Parathyroid adenoma (tissue), 2 donors: ENCODE measurements around the gene COL6A3.

Experiments
- H2AFZ ChIP-seq: fragments of 300-600 bp; sonication (generic); one replicate; pipeline ENCODE4 v1.7.0; 2017; ENCODE audit warnings: antibody characterized with exemption, mild to moderate bottlenecking
- H3K27ac ChIP-seq: fragments of 300-600 bp; sonication (generic); one replicate; pipeline ENCODE4 v1.7.0; 2017
- H3K27me3 ChIP-seq: fragments of 300-600 bp; sonication (generic); one replicate; pipeline ENCODE4 v1.7.0; 2017; ENCODE audit warnings: low read length; ENCODE audit not compliant: control insufficient read depth, insufficient read depth
- H3K36me3 ChIP-seq: fragments of 300-600 bp; sonication (generic); one replicate; pipeline ENCODE4 v1.7.0; 2017; ENCODE audit warnings: low read length; ENCODE audit not compliant: control insufficient read depth, insufficient read depth
- H3K4me1 ChIP-seq: fragments of 300-600 bp; sonication (generic); one replicate; pipeline ENCODE4 v1.7.0; 2017; ENCODE audit warnings: control low read depth
- H3K4me2 ChIP-seq: fragments of 300-600 bp; sonication (generic); one replicate; pipeline ENCODE4 v1.7.0; 2017; ENCODE audit warnings: low read length
- H3K4me3 ChIP-seq: fragments of 300-600 bp; sonication (generic); one replicate; pipeline ENCODE4 v1.7.0; 2017; ENCODE audit warnings: low read depth, low read length
- H3K79me2 ChIP-seq: fragments of 300-600 bp; sonication (generic); one replicate; pipeline ENCODE4 v1.7.0; 2017; ENCODE audit warnings: control low read depth
- H3K9ac ChIP-seq: fragments of 300-600 bp; sonication (generic); one replicate; pipeline ENCODE4 v1.7.0; 2017; ENCODE audit warnings: mild to moderate bottlenecking
- H3K9me3 ChIP-seq: fragments of 300-600 bp; sonication (generic); one replicate; pipeline ENCODE4 v1.7.0; 2017; ENCODE audit warnings: low read length; ENCODE audit not compliant: control insufficient read depth
- CTCF ChIP-seq: fragments of 300-600 bp; sonication (generic); IDR thresholded peaks from one replicate; pipeline ENCODE4 v1.7.0; 2017; ENCODE audit warnings: antibody characterized with exemption, mild to moderate bottlenecking
- donor health status: primary hyperparathyroidism.

COL6A3 gene

DNA sequence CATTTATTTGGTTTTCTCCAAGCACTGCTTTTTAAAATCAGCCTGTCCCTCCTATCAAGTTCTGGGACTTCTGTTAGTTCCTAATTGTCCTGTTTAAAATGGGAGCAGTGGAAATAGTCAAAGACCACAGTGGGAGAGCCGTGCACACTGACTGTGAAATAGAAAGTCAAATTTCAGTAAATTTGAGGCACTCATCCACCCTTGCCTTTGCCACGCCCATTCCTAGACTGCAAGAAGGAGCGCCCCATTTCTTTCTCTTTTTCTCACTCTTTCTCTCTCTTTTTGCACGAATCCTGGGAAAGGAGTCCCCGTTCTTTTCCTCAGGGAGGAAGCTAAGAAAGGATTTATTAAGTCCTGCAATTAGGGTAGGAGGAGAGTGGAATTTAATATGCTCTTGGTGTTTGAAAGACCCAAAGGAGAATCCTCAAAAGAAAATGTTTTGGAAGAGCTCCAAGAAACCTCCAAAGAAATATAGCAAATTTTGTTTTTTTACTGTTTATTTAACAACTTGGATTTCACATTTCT lies 7.5 kb downstream of the COL6A3 start:
- Histone ChIP-seq H3K9me3 (no peaks in the 10 kb centered on the region), H3K27ac (no peak overlapping the region), H3K4me1 (no peaks in the 10 kb centered on the region), H3K36me3 (no peaks in the 10 kb centered on the region), H3K9ac (no peak overlapping the region), H2AFZ (no peak overlapping the region), H3K4me3 (no peak overlapping the region), H3K79me2 (no peaks in the 10 kb centered on the region), H3K4me2 (no peak overlapping the region), H3K27me3 (no peaks in the 10 kb centered on the region)
- no peak for TF ChIP-seq CTCF

- Histone ChIP-seq H3K27me3 (no peaks in the 10 kb centered on the region), H3K9ac (no peak overlapping the region), H3K4me2 (no peak overlapping the region), H3K36me3 (no peaks in the 10 kb centered on the region), H2AFZ (no peak overlapping the region), H3K4me1 (no peaks in the 10 kb centered on the region), H3K4me3 (no peak overlapping the region), H3K9me3 (no peaks in the 10 kb centered on the region), H3K27ac (no peak overlapping the region), H3K79me2 (no peaks in the 10 kb centered on the region)
- TF ChIP-seq CTCF = no peak
Observed at GRCh38 chr2:237405605-237406004, 8.4 kb downstream of the COL6A3 start.

GRCh38 chr2:237405006-237405559 lies 8.9 kb downstream of the COL6A3 start:
- Histone ChIP-seq H3K9me3 (no peaks in the 10 kb centered on the region), H3K4me2 (no peak overlapping the region), H3K9ac (no peak overlapping the region), H3K27ac (no peak overlapping the region), H2AFZ (no peak overlapping the region), H3K36me3 (no peaks in the 10 kb centered on the region), H3K4me3 (no peak overlapping the region), H3K4me1 (no peaks in the 10 kb centered on the region), H3K27me3 (no peaks in the 10 kb centered on the region), H3K79me2 (no peaks in the 10 kb centered on the region)
- TF ChIP-seq CTCF = no peak

DNA sequence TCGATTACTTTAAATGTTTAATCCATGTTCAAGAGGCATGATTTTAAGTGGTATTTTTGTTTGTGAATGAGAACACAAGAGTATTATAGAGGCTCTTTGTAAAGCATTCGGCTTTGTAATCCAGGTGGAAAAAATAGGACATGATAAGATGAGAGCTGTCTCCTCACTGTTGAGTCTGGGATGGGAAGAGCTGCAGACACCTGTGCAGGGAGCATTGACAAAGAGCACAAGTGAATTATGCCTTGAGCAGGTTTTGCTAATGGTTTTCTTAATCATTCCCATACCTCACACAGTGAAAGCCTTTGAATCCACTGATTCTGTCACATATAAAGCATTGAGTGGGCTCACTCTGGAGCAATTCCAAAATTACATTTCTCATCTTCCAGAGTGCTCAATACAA lies 9.6 kb downstream of the COL6A3 start:
- no peak overlapping the region for H3K4me2 ChIP-seq
- H3K9ac ChIP-seq = no peak overlapping the region
- H2AFZ ChIP-seq = no peak overlapping the region
- H3K4me1 ChIP-seq = no peaks in the 10 kb centered on the region
- no peaks in the 10 kb centered on the region for H3K27me3 ChIP-seq
- H3K36me3 ChIP-seq = no peaks in the 10 kb centered on the region
- H3K4me3 ChIP-seq = no peak overlapping the region
- no peak for TF ChIP-seq CTCF
- H3K9me3 ChIP-seq = no peaks in the 10 kb centered on the region
- no peak overlapping the region for H3K27ac ChIP-seq
- no peaks in the 10 kb centered on the region for H3K79me2 ChIP-seq
